Erythroblast (primary cell): Measurements from ENCODE around the gene PRR33.

Source experiments
- GATA1 ChIP-seq: IDR thresholded peaks from 2 replicates; pipeline ENCODE4 v1.6.1; 2011; ENCODE audit warnings: low read depth, mild to moderate bottlenecking, control low read depth, low read length, moderate library complexity
- POLR2A ChIP-seq: IDR thresholded peaks from 2 replicates; pipeline ENCODE4 v1.6.1; 2011; ENCODE audit warnings: mild to moderate bottlenecking, low read length

- TF ChIP-seq POLR2A (no peak), GATA1 (no peak)
Measured at GRCh38 chr11:1847006-1847735, 44.5 kb downstream of the PRR33 start.
